ENCODE data around the gene C1QTNF12. TPM values are rescaled to one million over a fixed set of nuclear protein-coding genes. Genes with fewer than 3 reads are reported as not detected.

C1QTNF12 gene
- total and polyA plus RNA-seq, 2 of the 8 experiments (the other 6 are each of a cell fraction or from before 2014, with no cell fraction given), result 2.1 to 3.7 TPM

DNA sequence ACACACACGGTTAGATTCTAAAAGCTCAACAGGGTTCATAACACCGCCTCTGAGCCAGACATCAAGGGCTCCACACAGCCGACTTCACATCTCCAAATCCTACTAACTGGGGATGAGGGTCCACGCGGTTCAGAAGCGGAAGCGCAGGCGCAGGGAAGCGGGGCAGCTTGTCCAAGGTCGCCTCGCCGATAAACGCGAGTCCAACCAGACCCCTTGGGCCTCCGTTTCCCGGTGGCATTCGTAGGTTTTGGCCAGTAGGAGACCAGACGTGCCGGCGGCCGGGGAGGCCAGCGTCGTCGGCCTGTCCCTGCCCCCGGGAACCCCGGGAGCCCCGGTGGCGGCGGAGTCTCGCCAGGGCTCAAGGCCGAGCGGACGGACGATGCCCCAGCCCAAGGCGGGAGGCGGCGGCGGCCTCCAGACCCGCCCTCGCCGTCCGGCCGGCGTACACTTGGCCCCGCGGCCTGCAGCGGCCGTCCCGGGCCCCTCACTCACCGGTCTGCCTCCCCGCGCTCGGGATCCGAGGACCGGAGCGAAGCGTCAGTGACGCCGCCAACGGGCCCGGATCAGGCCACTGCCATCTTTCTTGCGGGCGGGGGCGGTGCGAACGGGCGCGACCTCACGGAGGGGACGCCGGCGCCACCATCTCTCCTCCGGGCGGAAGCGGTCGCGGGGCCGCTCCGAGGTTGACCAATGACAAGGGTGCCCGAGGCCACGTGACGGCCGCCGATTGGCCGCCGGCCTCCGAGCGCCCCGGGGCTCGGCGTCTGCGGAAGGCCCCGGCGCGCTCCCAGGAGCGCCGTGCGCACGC, 14.9 kb downstream of the C1QTNF12 start, which contains the start of gene SDF4 (continued):
- peak; percentile 30 to 71; a peak in 2 of 4 replicates for TF ChIP-seq SIN3A (conservative IDR thresholded peaks at IDR 0.05 in 1 of 2, IDR thresholded peaks at IDR 0.05 in 1 of 2; ENCODE audit: low read depth in 1 of 2, low read length in 2 of 2)
- TF ChIP-seq RBBP5 (IDR thresholded peaks at IDR 0.05; ENCODE audit: borderline replicate concordance, low read depth, low read length), result peak; percentile 49; the same call in 1 of the 2 replicates
- peak; percentile 62 for TF ChIP-seq TAF7 (optimal IDR thresholded peaks at IDR 0.05; ENCODE audit: borderline replicate concordance, low read depth, low read length)
- TF ChIP-seq CREB1 (IDR thresholded peaks at IDR 0.05), result peak; percentile 73
- TF ChIP-seq SUZ12 (IDR thresholded peaks at IDR 0.05; ENCODE audit: low read length), result no peak
- TF ChIP-seq POU5F1 (IDR thresholded peaks at IDR 0.05; ENCODE audit: low read depth, low read length), result no peak
- no peak for TF ChIP-seq CTBP2 (IDR thresholded peaks at IDR 0.05; ENCODE audit: borderline replicate concordance, insufficient read depth, insufficient read length, low read length)
- TF ChIP-seq, protein P1, sequence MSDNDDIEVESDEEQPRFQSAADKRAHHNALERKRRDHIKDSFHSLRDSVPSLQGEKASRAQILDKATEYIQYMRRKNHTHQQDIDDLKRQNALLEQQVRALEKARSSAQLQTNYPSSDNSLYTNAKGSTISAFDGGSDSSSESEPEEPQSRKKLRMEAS (IDR thresholded peaks at IDR 0.05), result peak; percentile 65
- TF ChIP-seq TEAD4 (IDR thresholded peaks at IDR 0.05; ENCODE audit: low read depth, low read length), result no peak
- peak; percentile 77 for TF ChIP-seq TAF1 (IDR thresholded peaks at IDR 0.05; ENCODE audit: low read depth, low read length)
- TF ChIP-seq ZNF274 (IDR thresholded peaks at IDR 0.05; ENCODE audit: borderline replicate concordance, extremely low read depth, low read length), result no peak
- TF ChIP-seq, protein P2, sequence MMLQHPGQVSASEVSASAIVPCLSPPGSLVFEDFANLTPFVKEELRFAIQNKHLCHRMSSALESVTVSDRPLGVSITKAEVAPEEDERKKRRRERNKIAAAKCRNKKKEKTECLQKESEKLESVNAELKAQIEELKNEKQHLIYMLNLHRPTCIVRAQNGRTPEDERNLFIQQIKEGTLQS (IDR thresholded peaks at IDR 0.05; ENCODE audit: insufficient read depth, low read depth, low read length), result peak; percentile 88
- no peak for TF ChIP-seq EZH2 (IDR thresholded peaks at IDR 0.05; ENCODE audit: low read depth, low read length, severe bottlenecking)
- peak; percentile 71 for TF ChIP-seq PHF8 (conservative IDR thresholded peaks at IDR 0.05; ENCODE audit: low read depth, low read length)
- TF ChIP-seq JUND (IDR thresholded peaks at IDR 0.05; ENCODE audit: low read length), result no peak
- no peak for TF ChIP-seq BRCA1 (IDR thresholded peaks at IDR 0.05; ENCODE audit: low read depth, low read length)
- peak; percentile 60; the same call in 1 of the 2 replicates for TF ChIP-seq EGR1 (IDR thresholded peaks at IDR 0.05; ENCODE audit: borderline replicate concordance, low read depth, low read length)
- no peak for TF ChIP-seq CHD1 (IDR thresholded peaks at IDR 0.05; ENCODE audit: low read depth, low read length)
- TF ChIP-seq HDAC2 (IDR thresholded peaks at IDR 0.05; ENCODE audit: borderline replicate concordance in 1 of 2, low read depth in 2 of 2, low read length in 2 of 2), result no peak
- TF ChIP-seq CEBPB (IDR thresholded peaks at IDR 0.05; ENCODE audit: low read depth, low read length), result no peak
- TF ChIP-seq, protein P3, sequence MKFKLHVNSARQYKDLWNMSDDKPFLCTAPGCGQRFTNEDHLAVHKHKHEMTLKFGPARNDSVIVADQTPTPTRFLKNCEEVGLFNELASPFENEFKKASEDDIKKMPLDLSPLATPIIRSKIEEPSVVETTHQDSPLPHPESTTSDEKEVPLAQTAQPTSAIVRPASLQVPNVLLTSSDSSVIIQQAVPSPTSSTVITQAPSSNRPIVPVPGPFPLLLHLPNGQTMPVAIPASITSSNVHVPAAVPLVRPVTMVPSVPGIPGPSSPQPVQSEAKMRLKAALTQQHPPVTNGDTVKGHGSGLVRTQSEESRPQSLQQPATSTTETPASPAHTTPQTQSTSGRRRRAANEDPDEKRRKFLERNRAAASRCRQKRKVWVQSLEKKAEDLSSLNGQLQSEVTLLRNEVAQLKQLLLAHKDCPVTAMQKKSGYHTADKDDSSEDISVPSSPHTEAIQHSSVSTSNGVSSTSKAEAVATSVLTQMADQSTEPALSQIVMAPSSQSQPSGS (IDR thresholded peaks at IDR 0.05; ENCODE audit: low read length), result no peak
